ENCODE results near the gene TMEM120A. TPM values are rescaled to one million over a fixed set of nuclear protein-coding genes. Genes with fewer than 3 reads are reported as not detected.

Gene TMEM120A
- total and polyA plus RNA-seq, 10 of the 15 experiments (the other 5 are each of a cell fraction or from before 2014, with no cell fraction given), result 0.43 to 86.6 (median 18.5) TPM

DNA sequence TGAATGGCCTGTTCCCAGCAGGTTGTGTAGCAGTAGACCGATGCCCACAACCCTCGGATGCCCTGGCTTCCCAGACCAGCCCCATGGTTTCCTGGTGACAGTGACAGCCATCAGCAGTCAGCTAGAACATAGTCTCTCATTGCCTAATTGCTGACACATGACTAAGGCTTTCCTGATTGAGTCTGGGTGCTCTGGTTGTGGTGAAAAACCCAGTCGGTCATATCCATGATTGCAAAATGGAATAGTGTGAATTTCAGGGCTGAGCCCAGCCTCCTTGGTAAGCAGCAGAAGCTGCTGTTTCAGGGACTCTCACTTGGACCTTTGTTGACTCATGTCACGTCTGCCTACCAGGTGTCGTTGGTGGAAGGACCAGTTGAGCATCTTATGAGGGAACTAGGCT lies 42.9 kb downstream of the TMEM120A start (continued):
- TF ChIP-seq, protein P1, sequence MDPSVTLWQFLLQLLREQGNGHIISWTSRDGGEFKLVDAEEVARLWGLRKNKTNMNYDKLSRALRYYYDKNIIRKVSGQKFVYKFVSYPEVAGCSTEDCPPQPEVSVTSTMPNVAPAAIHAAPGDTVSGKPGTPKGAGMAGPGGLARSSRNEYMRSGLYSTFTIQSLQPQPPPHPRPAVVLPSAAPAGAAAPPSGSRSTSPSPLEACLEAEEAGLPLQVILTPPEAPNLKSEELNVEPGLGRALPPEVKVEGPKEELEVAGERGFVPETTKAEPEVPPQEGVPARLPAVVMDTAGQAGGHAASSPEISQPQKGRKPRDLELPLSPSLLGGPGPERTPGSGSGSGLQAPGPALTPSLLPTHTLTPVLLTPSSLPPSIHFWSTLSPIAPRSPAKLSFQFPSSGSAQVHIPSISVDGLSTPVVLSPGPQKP (IDR thresholded peaks at IDR 0.05; ENCODE audit: low read depth, low read length), result no peak
- TF ChIP-seq ZZZ3 (IDR thresholded peaks at IDR 0.05; ENCODE audit: control insufficient read depth, insufficient read length, low read depth) (no peak), SMARCA5 (IDR thresholded peaks at IDR 0.05) (no peak), CBX5 (IDR thresholded peaks at IDR 0.05; ENCODE audit: low read depth) (no peak), IKZF1 (conservative IDR thresholded peaks at IDR 0.05) (no peak)

DNA sequence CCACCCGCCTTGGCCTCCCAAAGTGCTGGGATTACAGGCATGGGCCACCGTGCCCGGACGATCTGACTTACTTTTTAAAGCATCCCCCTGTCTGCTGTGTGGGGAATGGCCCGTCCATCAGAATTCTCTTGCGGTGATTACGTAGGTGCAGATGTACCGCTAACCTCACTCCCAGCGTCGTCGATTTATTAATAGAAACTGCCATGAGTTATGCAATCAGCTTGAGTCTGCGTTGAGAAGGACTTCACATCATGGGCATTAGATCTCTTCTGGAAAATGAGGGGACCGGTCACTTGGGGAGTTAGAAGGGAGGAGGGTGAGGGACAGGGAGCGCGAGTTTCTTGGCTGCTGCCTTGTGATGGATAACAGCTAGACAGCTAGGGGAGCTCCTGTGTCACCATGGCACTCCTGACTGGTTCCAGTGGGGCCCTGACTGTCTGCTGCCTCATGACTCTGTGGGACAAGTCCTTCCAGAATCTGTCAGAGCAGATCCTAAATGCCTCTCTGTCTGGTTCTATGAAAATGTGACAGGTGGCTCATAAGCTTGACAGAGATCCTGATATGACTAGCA lies 44.2 kb downstream of the TMEM120A start:
- Histone ChIP-seq H3K4me3 (no peak overlapping the region), H2AFZ (ENCODE audit: control insufficient read depth, low read depth, low read length) (no peak overlapping the region), H3K36me3 (ENCODE audit: control insufficient read depth in 2 of 2, insufficient read depth in 2 of 2, low read length in 1 of 2) (peaks cover 0 to 4% of the 10 kb centered on the region in 2 experiments; a peak in 1 of 4 replicates), H3K4me2 (ENCODE audit: control insufficient read depth, insufficient read depth) (no peak overlapping the region), H3K9ac (ENCODE audit: control insufficient read depth, insufficient read depth, low read length) (no peak overlapping the region), H4K20me1 (ENCODE audit: control insufficient read depth, insufficient read depth) (no peaks in the 10 kb centered on the region), H3K27ac (ENCODE audit: control insufficient read depth, insufficient read depth) (no peak overlapping the region), H3K4me1 (ENCODE audit: control insufficient read depth, insufficient read depth, low read length) (no peaks in the 10 kb centered on the region), H3K27me3 (replicated peaks in 1 of 2; ENCODE audit: control insufficient read depth in 2 of 2, insufficient read depth in 2 of 2, low read length in 1 of 2) (no peaks in the 10 kb centered on the region), H3K9me3 (replicated peaks; ENCODE audit: control insufficient read depth, insufficient read depth, low read length) (no peaks in the 10 kb centered on the region), H3K79me2 (ENCODE audit: control insufficient read depth, insufficient read depth, low read length) (no peaks in the 10 kb centered on the region)
- no TSS peak for BruUV-seq (replicated peaks)
- in situ Hi-C loops (cut with MboI), result no loop called here
- RAD21 ChIA-PET (ENCODE audit: unreplicated experiment), result interaction anchor here (0.5 kb wide), 1 partner anchor 172 kb away, joined by 3 read pairs; no protein-coding TSS in a partner anchor
- POLR2A ChIA-PET, result interaction anchor here (0.6 kb wide), 1 partner anchor 238 kb away, joined by 4 read pairs; no protein-coding TSS in a partner anchor
- intact Hi-C loops (cut with micrococcal nuclease; ENCODE audit: unreplicated experiment), result no loop called here
- DNase-seq (ENCODE audit: low read depth, low spot score) (no peak), ATAC-seq (no peak), FAIRE-seq (no peak)
- TF ChIP-seq KAT2A (conservative IDR thresholded peaks at IDR 0.05; ENCODE audit: control insufficient read depth, low read depth, low read length), result no peak
- TF ChIP-seq, protein P2, sequence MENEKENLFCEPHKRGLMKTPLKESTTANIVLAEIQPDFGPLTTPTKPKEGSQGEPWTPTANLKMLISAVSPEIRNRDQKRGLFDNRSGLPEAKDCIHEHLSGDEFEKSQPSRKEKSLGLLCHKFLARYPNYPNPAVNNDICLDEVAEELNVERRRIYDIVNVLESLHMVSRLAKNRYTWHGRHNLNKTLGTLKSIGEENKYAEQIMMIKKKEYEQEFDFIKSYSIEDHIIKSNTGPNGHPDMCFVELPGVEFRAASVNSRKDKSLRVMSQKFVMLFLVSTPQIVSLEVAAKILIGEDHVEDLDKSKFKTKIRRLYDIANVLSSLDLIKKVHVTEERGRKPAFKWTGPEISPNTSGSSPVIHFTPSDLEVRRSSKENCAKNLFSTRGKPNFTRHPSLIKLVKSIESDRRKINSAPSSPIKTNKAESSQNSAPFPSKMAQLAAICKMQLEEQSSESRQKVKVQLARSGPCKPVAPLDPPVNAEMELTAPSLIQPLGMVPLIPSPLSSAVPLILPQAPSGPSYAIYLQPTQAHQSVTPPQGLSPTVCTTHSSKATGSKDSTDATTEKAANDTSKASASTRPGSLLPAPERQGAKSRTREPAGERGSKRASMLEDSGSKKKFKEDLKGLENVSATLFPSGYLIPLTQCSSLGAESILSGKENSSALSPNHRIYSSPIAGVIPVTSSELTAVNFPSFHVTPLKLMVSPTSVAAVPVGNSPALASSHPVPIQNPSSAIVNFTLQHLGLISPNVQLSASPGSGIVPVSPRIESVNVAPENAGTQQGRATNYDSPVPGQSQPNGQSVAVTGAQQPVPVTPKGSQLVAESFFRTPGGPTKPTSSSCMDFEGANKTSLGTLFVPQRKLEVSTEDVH (IDR thresholded peaks at IDR 0.05; ENCODE audit: low read depth, partially characterized antibody), result no peak
- no peak for TF ChIP-seq HCFC1 (IDR thresholded peaks at IDR 0.05; ENCODE audit: low read length)
- TF ChIP-seq, protein P3, sequence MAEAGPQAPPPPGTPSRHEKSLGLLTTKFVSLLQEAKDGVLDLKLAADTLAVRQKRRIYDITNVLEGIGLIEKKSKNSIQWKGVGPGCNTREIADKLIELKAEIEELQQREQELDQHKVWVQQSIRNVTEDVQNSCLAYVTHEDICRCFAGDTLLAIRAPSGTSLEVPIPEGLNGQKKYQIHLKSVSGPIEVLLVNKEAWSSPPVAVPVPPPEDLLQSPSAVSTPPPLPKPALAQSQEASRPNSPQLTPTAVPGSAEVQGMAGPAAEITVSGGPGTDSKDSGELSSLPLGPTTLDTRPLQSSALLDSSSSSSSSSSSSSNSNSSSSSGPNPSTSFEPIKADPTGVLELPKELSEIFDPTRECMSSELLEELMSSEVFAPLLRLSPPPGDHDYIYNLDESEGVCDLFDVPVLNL (IDR thresholded peaks at IDR 0.05; ENCODE audit: low read depth, low read length), result no peak
- no peak for TF ChIP-seq SUPT20H (IDR thresholded peaks at IDR 0.05; ENCODE audit: borderline replicate concordance, control insufficient read depth, low read depth, low read length)
- no peak for TF ChIP-seq ZNF207 (IDR thresholded peaks at IDR 0.05; ENCODE audit: borderline replicate concordance)
- TF ChIP-seq FOXM1 (IDR thresholded peaks at IDR 0.05; ENCODE audit: low read depth, low read length), result no peak
- TF ChIP-seq EGR1 (IDR thresholded peaks at IDR 0.05; ENCODE audit: borderline replicate concordance in 1 of 2, low read depth in 2 of 2, low read length in 2 of 2), result no peak
- SMC1A ChIA-PET (ENCODE audit: uncharacterized antibody, unreplicated experiment), result interaction anchor here (1.5 kb wide), 1 partner anchor 22 kb away, joined by 4 read pairs; no protein-coding TSS in a partner anchor
- WGBS (ENCODE audit: insufficient coverage, insufficient replicate concordance, low lambda C conversion rate, missing lambda C conversion rate), result 93% methylated on average over 15 of the region's 15 CpGs
- CTCF ChIA-PET, result interaction anchor here (0.6 to 1.8 kb wide), 3 partner anchors 13 to 391 kb away, joined by 3 to 6 read pairs (median 3); no protein-coding TSS in a partner anchor

Measured in GM12878 (cell line).